ENCODE measurements around the gene NDUFS6. TPM values are rescaled to one million over a fixed set of nuclear protein-coding genes. Genes with fewer than 3 reads are reported as not detected.

NDUFS6 gene
- total and polyA plus RNA-seq, 10 donors, result 18.2 to 74.2 (median 29.2) TPM

DNA sequence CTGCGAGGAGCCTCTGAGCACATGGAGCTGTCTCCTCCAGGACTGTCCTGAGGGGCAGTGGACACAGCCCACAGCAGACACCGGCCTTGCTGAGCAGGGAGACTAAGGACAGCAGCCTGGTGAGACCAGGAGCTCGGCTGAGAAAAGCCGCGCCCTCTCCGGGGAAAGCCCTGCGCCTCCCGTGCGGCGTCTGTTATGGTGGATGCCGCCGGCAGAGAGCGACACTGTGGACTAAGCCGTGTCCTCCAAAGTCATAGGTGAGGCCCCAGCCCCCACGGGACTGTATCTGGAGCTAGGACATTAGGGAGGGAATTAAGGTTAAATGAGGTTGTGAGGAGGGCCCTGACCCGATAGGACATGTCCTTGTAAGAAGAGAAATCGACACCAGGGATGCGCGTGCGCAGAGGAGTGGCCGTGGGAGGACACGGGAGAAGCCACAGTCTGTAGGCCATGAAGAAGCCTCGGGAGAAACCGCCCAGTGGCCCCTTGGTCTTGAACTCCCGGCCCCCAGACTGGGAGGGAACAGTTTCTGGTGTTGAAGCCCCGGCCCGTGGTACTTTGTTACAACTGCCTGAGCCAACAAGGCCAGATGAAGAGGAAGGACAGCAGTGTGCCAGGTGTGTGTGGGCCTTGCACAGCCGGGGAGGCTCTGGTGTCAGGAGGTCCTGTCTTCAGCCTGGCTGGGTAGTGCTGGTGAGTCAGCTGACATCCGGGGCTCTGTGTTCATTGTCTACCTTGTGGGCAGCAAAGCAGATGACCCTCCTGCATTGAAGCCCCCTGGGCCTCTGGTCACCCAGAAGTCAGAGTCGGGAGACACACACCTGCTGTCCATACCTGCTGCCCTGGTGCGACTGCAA is 23.7 kb upstream of the NDUFS6 start:
- 86 to 93% (median 89%) methylated on average over 24 to 31 of the region's 31 CpGs for WGBS, 5 donors

GRCh38 chr5:1778138-1779020 is 22.8 kb upstream of the NDUFS6 start:
- intact Hi-C loops (cut with DNase I; ENCODE audit: low total_unique reads), result loop anchor here (5.0 kb wide), 1 partner anchor 244 kb away; no protein-coding TSS in a partner anchor
- TF ChIP-seq POLR2A (IDR thresholded peaks at IDR 0.05), result no peak
- no peak for TF ChIP-seq CTCF (IDR thresholded peaks at IDR 0.05 in 8 of 11, conservative IDR thresholded peaks at IDR 0.05 in 3 of 11)
- TF ChIP-seq POLR2AphosphoS5 (IDR thresholded peaks at IDR 0.05), result no peak

More for the DNA sequence above, 23.7 kb upstream of the NDUFS6 start:
- no peaks in the 10 kb centered on the region for H3K36me3 ChIP-seq
- no peak overlapping the region for H3K27ac ChIP-seq
- peaks cover 0 to 6% (median 0%) of the 10 kb centered on the region in 8 donors for H3K9me3 ChIP-seq
- TF ChIP-seq CTCF (IDR thresholded peaks at IDR 0.05 in 8 of 11, conservative IDR thresholded peaks at IDR 0.05 in 3 of 11), result no peak
- no peak for TF ChIP-seq POLR2AphosphoS5 (IDR thresholded peaks at IDR 0.05)
- TF ChIP-seq POLR2A (IDR thresholded peaks at IDR 0.05), result no peak
- intact Hi-C loops (cut with DNase I; ENCODE audit: low total_unique reads), result loop anchor here (5.0 kb wide), 1 partner anchor 245 kb away; no protein-coding TSS in a partner anchor
- peaks cover 0 to 6% (median 0%) of the 10 kb centered on the region in 6 donors for H3K4me1 ChIP-seq
- peaks cover 0 to 19% (median 0%) of the 10 kb centered on the region in 7 donors for H3K27me3 ChIP-seq (replicated peaks in 1 of 7)
- H3K4me3 ChIP-seq, result no peak overlapping the region
- peak; percentile 66 for DNase-seq

DNA sequence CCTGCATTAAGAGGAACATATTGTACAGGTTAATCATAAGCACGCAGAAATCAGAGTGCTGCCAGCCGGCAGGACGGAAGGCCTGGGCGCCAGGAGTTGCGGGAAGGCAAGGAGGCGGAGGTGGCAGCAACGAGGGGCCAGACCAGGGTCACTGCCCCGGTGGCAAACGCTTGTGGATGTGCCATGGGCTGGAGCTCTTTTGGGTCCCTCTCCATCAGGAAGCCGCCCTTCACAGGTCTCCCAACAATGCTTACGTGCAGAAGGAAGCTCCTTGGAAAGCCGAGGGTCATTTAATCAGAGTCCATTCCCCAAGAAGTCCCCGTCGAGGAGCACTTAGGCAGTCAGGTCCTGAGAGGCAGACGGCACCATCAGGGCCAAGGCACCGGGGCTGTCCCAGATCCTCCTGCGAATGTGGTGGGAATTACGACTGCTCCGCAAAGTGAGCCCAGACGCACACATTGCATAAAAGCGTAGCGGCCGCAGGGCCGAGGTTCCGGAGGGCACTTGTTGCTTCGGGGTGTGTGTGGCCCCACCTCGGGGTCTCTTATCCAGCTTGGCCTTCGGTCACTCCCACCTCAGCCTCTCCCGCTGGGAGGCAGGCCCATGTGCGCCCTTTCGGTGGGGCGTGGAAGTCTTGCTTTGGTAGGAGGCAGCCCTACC is 22.1 kb upstream of the NDUFS6 start:
- Histone ChIP-seq H3K27me3 (replicated peaks in 1 of 7) (peaks cover 0 to 23% (median 0%) of the 10 kb centered on the region in 7 donors), H3K27ac (no peak overlapping the region), H3K4me3 (no peak overlapping the region), H3K9me3 (peaks cover 0 to 6% (median 0%) of the 10 kb centered on the region in 8 donors), H3K36me3 (no peaks in the 10 kb centered on the region), H3K4me1 (peaks cover 0 to 21% (median 2%) of the 10 kb centered on the region in 6 donors)
- 83 to 92% (median 87%) methylated on average over 30 to 32 of the region's 32 CpGs for WGBS, 5 donors
- intact Hi-C loops (cut with DNase I; ENCODE audit: low total_unique reads), result loop anchor here (5.0 kb wide), 1 partner anchor 243 kb away; no protein-coding TSS in a partner anchor
- DNase-seq, result peak; percentile 70
- TF ChIP-seq POLR2AphosphoS5 (IDR thresholded peaks at IDR 0.05) (no peak), CTCF (IDR thresholded peaks at IDR 0.05 in 8 of 11, conservative IDR thresholded peaks at IDR 0.05 in 3 of 11) (no peak), POLR2A (IDR thresholded peaks at IDR 0.05) (no peak)

More at GRCh38 chr5:1778138-1779020, 22.8 kb upstream of the NDUFS6 start:
- Histone ChIP-seq H3K27me3 (replicated peaks in 1 of 7) (peaks cover 0 to 19% (median 0%) of the 10 kb centered on the region in 7 donors), H3K9me3 (peaks cover 0 to 6% (median 0%) of the 10 kb centered on the region in 8 donors), H3K4me1 (peaks cover 0 to 14% (median 2%) of the 10 kb centered on the region in 6 donors), H3K27ac (no peak overlapping the region), H3K4me3 (no peak overlapping the region), H3K36me3 (no peaks in the 10 kb centered on the region)
- 55 to 66% (median 63%) methylated on average over 14 to 19 of the region's 19 CpGs for WGBS, 5 donors
- DNase-seq, result peak; percentile 54
